T-cell (primary cell): Measurements from ENCODE around the gene RANBP2. TPM values are rescaled to one million over a fixed set of nuclear protein-coding genes. Genes with fewer than 3 reads are reported as not detected.

Source experiments
- ATAC-seq, 4 experiments: fragments of 200-7000 bp in 3 of 4; fragments of 150-1000 bp in 1 of 4; cut with Tn5 transposase; replicated peaks in 1 of 4; 1 replicate in 3 of 4; 2 replicates in 1 of 4; pipeline ENCODE4 v1.10.0; 2021; ENCODE audit warnings: moderate library complexity in 3 of 4, mild to moderate bottlenecking in 2 of 4, moderate number of reproducible peaks in 1 of 4
- CTCF ChIA-PET, 2 donors: fragments of 300-600 bp; sonication (Branson Sonifier 250); formaldehyde crosslinking; loops; one replicate each; lab custom pipeline; 2022; ENCODE audit warnings: antibody characterized with exemption in 2 of 2; lab: Charles Lee
- POLR2A ChIA-PET, 2 donors: fragments of 300-600 bp; sonication (Branson Sonifier 250); formaldehyde crosslinking; loops; one replicate each; lab custom pipeline; 2022; ENCODE audit warnings: antibody characterized with exemption in 2 of 2; lab: Charles Lee
- DNase-seq, 35 experiments: peaks; one replicate each; pipeline versions ENCODE4 v3.0.0 to v3.0.0-alpha.2; 2013 to 2023
- H3K27ac ChIP-seq: one replicate; pipeline ENCODE4 v1.5.1; 2013; ENCODE audit warnings: low read length
- H3K27me3 ChIP-seq, 2 experiments: replicated peaks in 1 of 2; 1 replicate in 1 of 2; 2 replicates in 1 of 2; pipeline versions ENCODE4 v1.6.1 to v1.7.0; 2013; ENCODE audit warnings: low read length in 1 of 2, mixed read lengths in 1 of 2; ENCODE audit not compliant: control insufficient read depth in 2 of 2, insufficient read depth in 2 of 2; ENCODE audit errors: extremely low read depth in 1 of 2
- H3K36me3 ChIP-seq, 2 donors: 1 replicate in 1 of 2; 2 replicates in 1 of 2; pipeline versions ENCODE4 v1.6.1 to v1.7.0; 2013; ENCODE audit warnings: low read length in 1 of 2; ENCODE audit not compliant: control insufficient read depth in 2 of 2, insufficient read depth in 1 of 2; ENCODE audit errors: extremely low read depth in 1 of 2
- H3K4me1 ChIP-seq, 2 experiments: 1 replicate in 1 of 2; 2 replicates in 1 of 2; pipeline versions ENCODE4 v1.6.1 to v1.7.0; 2013; ENCODE audit warnings: low read length in 2 of 2, mixed read lengths in 1 of 2; ENCODE audit not compliant: insufficient read depth in 2 of 2, control insufficient read depth in 1 of 2; ENCODE audit errors: extremely low read depth in 1 of 2
- H3K4me3 ChIP-seq, 2 donors: 1 replicate in 1 of 2; 2 replicates in 1 of 2; pipeline versions ENCODE4 v1.5.1 to v1.7.0; 2013; ENCODE audit warnings: mild to moderate bottlenecking in 2 of 2, low read length in 1 of 2, moderate library complexity in 1 of 2; ENCODE audit not compliant: control insufficient read depth in 1 of 2; ENCODE audit errors: extremely low read depth in 1 of 2
- H3K9me3 ChIP-seq: 2 replicates; pipeline ENCODE4 v1.7.0; 2013
- H3K27ac Mint-ChIP-seq, 2 donors: one replicate each; pipeline ENCODE4 v1.8.0; 2020 to 2021; ENCODE audit warnings: mild to moderate bottlenecking in 2 of 2, mixed read lengths in 2 of 2
- H3K27me3 Mint-ChIP-seq, 2 donors: one replicate each; pipeline ENCODE4 v1.8.0; 2021 to 2022; ENCODE audit warnings: mixed read lengths in 2 of 2
- H3K36me3 Mint-ChIP-seq: one replicate; pipeline ENCODE4 v1.8.0; 2021; ENCODE audit warnings: mixed read lengths
- H3K4me1 Mint-ChIP-seq, 3 donors: one replicate each; pipeline ENCODE4 v1.8.0; 2020 to 2022; ENCODE audit warnings: mixed read lengths in 3 of 3, mild to moderate bottlenecking in 1 of 3
- H3K4me3 Mint-ChIP-seq, 3 donors: one replicate each; pipeline ENCODE4 v1.8.0; 2020 to 2022; ENCODE audit warnings: mild to moderate bottlenecking in 3 of 3, mixed read lengths in 3 of 3, moderate library complexity in 3 of 3
- H3K9me3 Mint-ChIP-seq, 3 donors: one replicate each; pipeline ENCODE4 v1.8.0; 2020 to 2022; ENCODE audit warnings: mixed read lengths in 3 of 3
- WGBS: methylation state at CpG from one replicate; pipeline ENCODE4 v1.1.5; 2013; ENCODE audit warnings: missing lambda C conversion rate; ENCODE audit not compliant: insufficient coverage; 5-methylcytosine and 5-hydroxymethylcytosine counted together
- total RNA-seq, 35 experiments: library from RNA in 6 of 35; stranded (reverse) in 6 of 35; fragments of 120-200 nt in 1 of 35; gene quantifications; one replicate each; pipeline versions ENCODE4 v1.2.1 to v1.2.4 and lab custom pipeline; 2013 to 2026

The RANBP2 gene
- total RNA-seq, 5 donors from 2014 or later (not counting 1 experiment from before 2014, with no cell fraction given) = 65.8 to 131 (median 74.6) TPM

DNA sequence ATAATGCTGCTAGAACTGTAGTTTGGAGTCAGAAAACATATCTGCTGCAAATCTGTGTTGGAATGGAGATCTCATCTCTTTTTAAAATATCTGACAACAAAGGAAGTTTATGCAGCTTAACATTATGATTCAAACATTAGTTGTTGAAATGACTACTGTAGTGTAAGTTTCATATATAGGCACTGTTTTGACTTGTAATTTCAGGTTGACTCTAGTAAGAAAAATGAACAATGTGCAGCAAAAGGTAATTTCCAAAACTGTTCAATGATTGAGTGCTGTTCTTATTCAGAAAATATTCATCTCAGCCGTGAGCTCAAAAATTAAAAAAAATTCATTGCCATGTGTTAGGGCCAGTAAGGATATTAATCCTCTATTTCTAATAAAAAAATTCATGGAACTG, 115.8 kb downstream of the RANBP2 start:
- Mint-ChIP-seq H3K36me3 (peaks cover 37% of the 10 kb centered on the region), H3K27me3 (no peaks in the 10 kb centered on the region), H3K4me3 (no peak overlapping the region), H3K9me3 (peaks cover 0 to 21% (median 5%) of the 10 kb centered on the region in 3 donors), H3K27ac (no peak overlapping the region), H3K4me1 (peaks cover 10 to 11% (median 11%) of the 10 kb centered on the region in 3 donors)
- Histone ChIP-seq H3K4me3 (no peak overlapping the region), H3K9me3 (no peaks in the 10 kb centered on the region), H3K4me1 (peaks cover 0 to 3% of the 10 kb centered on the region in 2 experiments), H3K27ac (no peak overlapping the region), H3K27me3 (no peaks in the 10 kb centered on the region), H3K36me3 (no peaks in the 10 kb centered on the region)
- no CpG with 5 or more reads among the region's 1 CpG for WGBS
- no peak for ATAC-seq
- ChIA-PET CTCF (no interaction called here), POLR2A (no interaction called here)
- no peak for DNase-seq

Other genes starting within 250 kb of the RANBP2 start
- gene LIMS1, start 185.0 kb upstream of the RANBP2 start, total RNA-seq = 10 to 100 TPM; 55.5 to 82.8 (median 56.9) TPM
- gene CCDC138, start 67.3 kb downstream of the RANBP2 start, total RNA-seq = 1 to 10 TPM; 4.3 to 7.5 (median 6.2) TPM